DOHH2 (cell line): ENCODE results near the gene CABLES1.

ENCODE experiments used
- EZH2phosphoT487 ChIP-seq: fragments of 200-600 bp; sonication (generic); IDR thresholded peaks from 2 replicates; pipeline ENCODE4 v1.6.1; 2017; ENCODE audit warnings: borderline replicate concordance, mild to moderate bottlenecking, antibody characterized with exemption, low read length, moderate library complexity, mixed read lengths
- TF ChIP-seq, protein P1 (sequence below): fragments of 200-600 bp; sonication (generic); IDR thresholded peaks from one replicate; pipeline ENCODE4 v1.5.1; 2014; ENCODE audit warnings: antibody characterized with exemption, mild to moderate bottlenecking, low read depth, low read length; ENCODE audit not compliant: poor library complexity, severe bottlenecking

- TF ChIP-seq, protein P1, sequence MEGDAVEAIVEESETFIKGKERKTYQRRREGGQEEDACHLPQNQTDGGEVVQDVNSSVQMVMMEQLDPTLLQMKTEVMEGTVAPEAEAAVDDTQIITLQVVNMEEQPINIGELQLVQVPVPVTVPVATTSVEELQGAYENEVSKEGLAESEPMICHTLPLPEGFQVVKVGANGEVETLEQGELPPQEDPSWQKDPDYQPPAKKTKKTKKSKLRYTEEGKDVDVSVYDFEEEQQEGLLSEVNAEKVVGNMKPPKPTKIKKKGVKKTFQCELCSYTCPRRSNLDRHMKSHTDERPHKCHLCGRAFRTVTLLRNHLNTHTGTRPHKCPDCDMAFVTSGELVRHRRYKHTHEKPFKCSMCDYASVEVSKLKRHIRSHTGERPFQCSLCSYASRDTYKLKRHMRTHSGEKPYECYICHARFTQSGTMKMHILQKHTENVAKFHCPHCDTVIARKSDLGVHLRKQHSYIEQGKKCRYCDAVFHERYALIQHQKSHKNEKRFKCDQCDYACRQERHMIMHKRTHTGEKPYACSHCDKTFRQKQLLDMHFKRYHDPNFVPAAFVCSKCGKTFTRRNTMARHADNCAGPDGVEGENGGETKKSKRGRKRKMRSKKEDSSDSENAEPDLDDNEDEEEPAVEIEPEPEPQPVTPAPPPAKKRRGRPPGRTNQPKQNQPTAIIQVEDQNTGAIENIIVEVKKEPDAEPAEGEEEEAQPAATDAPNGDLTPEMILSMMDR, result no peak
- no peak for TF ChIP-seq EZH2phosphoT487
These were observed 115.8 kb downstream of the CABLES1 start for GRCh38 chr18:23250893-23251656.
